Upper lobe of left lung (tissue), 6 donors: ENCODE results near the gene PLK3. TPM values are rescaled to one million over a fixed set of nuclear protein-coding genes. Genes with fewer than 3 reads are reported as not detected.
"Not testable (repeated sequence)": the region's sequence is repeated elsewhere in the genome, so short reads cannot be mapped to it uniquely, and the experiment has no call there.

Source experiments
- ATAC-seq, 2 donors: fragments of 200-7000 bp; cut with Tn5 transposase; one replicate each; pipeline ENCODE4 v1.9.1; 2022; ENCODE audit warnings: mild to moderate bottlenecking in 2 of 2, moderate library complexity in 2 of 2; ENCODE audit not compliant: low FRiP score in 2 of 2
- DNase-seq, 2 donors: peaks; one replicate each; pipeline ENCODE4 v3.0.0-alpha.2; 2019 to 2020
- H3K27ac ChIP-seq, 4 donors: fragments of 200-600 bp; sonication (generic); one replicate each; pipeline ENCODE4 v1.5.1; 2016 to 2019
- H3K27me3 ChIP-seq, 4 donors: fragments of 200-600 bp; sonication (generic); one replicate each; pipeline ENCODE4 v1.5.1; 2017 to 2019
- H3K36me3 ChIP-seq, 4 donors: fragments of 200-600 bp; sonication (generic); one replicate each; pipeline ENCODE4 v1.5.1; 2016 to 2019
- H3K4me1 ChIP-seq, 4 donors: fragments of 200-600 bp; sonication (generic); one replicate each; pipeline ENCODE4 v1.5.1; 2018 to 2019
- H3K4me3 ChIP-seq, 4 donors: fragments of 200-600 bp; sonication (generic); one replicate each; pipeline ENCODE4 v1.5.1; 2017 to 2019; ENCODE audit warnings: mild to moderate bottlenecking in 2 of 4, moderate library complexity in 1 of 4
- H3K9me3 ChIP-seq, 4 donors: fragments of 200-600 bp; sonication (generic); one replicate each; pipeline ENCODE4 v1.5.1; 2018 to 2019
- CTCF ChIP-seq, 6 experiments: fragments of 450-650 bp in 4 of 6; fragments of 200-600 bp in 2 of 6; sonication (generic) in 2 of 6; IDR thresholded peaks; one replicate each; pipeline ENCODE4 v1.5.1; 2016 to 2019; ENCODE audit warnings: antibody characterized with exemption in 6 of 6
- EP300 ChIP-seq, 4 donors: sonication (generic); formaldehyde crosslinking; IDR thresholded peaks; one replicate each; pipeline ENCODE4 v1.5.1; 2017; ENCODE audit warnings: antibody characterized with exemption in 4 of 4, control low read depth in 2 of 4
- POLR2A ChIP-seq, 4 donors: fragments of 450-650 bp; IDR thresholded peaks; one replicate each; pipeline ENCODE4 v1.5.1; 2016 to 2017; ENCODE audit warnings: antibody characterized with exemption in 4 of 4, mild to moderate bottlenecking in 2 of 4
- POLR2AphosphoS5 ChIP-seq, 2 donors: sonication (generic); formaldehyde crosslinking; IDR thresholded peaks; one replicate each; pipeline ENCODE4 v1.5.1; 2017; ENCODE audit warnings: antibody characterized with exemption in 2 of 2
- WGBS, 2 donors: methylation state at CpG; one replicate each; pipeline ENCODE4 v1.1.5; 2017 to 2018; 5-methylcytosine and 5-hydroxymethylcytosine counted together
- total RNA-seq, 6 donors: library from RNA; depleted of rRNA in 4 of 6; stranded (reverse); fragments of >200 nt in 4 of 6; gene quantifications; one replicate each; pipeline versions ENCODE4 v1.1.0 to v1.2.1, GENCODE V29; 2016 to 2021
- donor health status: DM: no; HTN: no; CAD: no; lungs with moderate emphysema.
- donor health status: DM: no; HTN: yes; CAD: no; lungs with severe emphysema.

PLK3 gene
- total RNA-seq, 6 donors from 2014 or later = 24.9 to 72.4 (median 49.6) TPM

- ATAC-seq (peak in 1 of 2 donors; percentile 3), DNase-seq (peak in 1 of 2 donors; percentile 79)
- WGBS, 2 donors = 24 to 45% methylated on average over 4 to 6 of the region's 6 CpGs
- Histone ChIP-seq H3K36me3 (peaks cover 7 to 28% (median 24%) of the 10 kb centered on the region in 4 donors), H3K9me3 (no peaks in the 10 kb centered on the region), H3K4me3 (peak overlapping the region in 3 of 4 donors; percentile 6 to 31 (median 14)), H3K27ac (peak overlapping the region; percentile 93 to 99 (median 98)), H3K27me3 (no peaks in the 10 kb centered on the region), H3K4me1 (peaks cover 69 to 91% (median 85%) of the 10 kb centered on the region in 4 donors)
- peak; percentile 59 to 83 for TF ChIP-seq POLR2AphosphoS5 (IDR thresholded peaks at IDR 0.05)
- peak in 2 of 6 experiments; percentile 13 to 26 for TF ChIP-seq CTCF (IDR thresholded peaks at IDR 0.05)
- TF ChIP-seq EP300 (IDR thresholded peaks at IDR 0.05) = peak in 2 of 4 donors; percentile 32 to 41
- peak in 1 of 4 donors; percentile 62 for TF ChIP-seq POLR2A (IDR thresholded peaks at IDR 0.05)
Measured at GRCh38 chr1:44808938-44809917, 9.1 kb downstream of the PLK3 start.

- Histone ChIP-seq H3K4me1 (peaks cover 70 to 96% (median 82%) of the 10 kb centered on the region in 4 donors), H3K36me3 (peaks cover 2 to 18% (median 14%) of the 10 kb centered on the region in 4 donors), H3K27me3 (no peaks in the 10 kb centered on the region), H3K9me3 (no peaks in the 10 kb centered on the region), H3K4me3 (peak overlapping the region in 1 of 4 donors; percentile 31), H3K27ac (peak overlapping the region; percentile 93 to 99 (median 98))
- 23 to 51% methylated on average over 6 to 12 of the region's 12 CpGs for WGBS, 2 donors
- peak; percentile 82 to 85 for DNase-seq
- peak in 1 of 2 donors; percentile 4 for TF ChIP-seq POLR2AphosphoS5 (IDR thresholded peaks at IDR 0.05)
- TF ChIP-seq CTCF (IDR thresholded peaks at IDR 0.05) = no peak
- ATAC-seq = no peak
Measured at GRCh38 chr1:44810101-44810761, 10.1 kb downstream of the PLK3 start.

GRCh38 chr1:44810762-44811105, 10.6 kb downstream of the PLK3 start:
- Histone ChIP-seq H3K36me3 (peaks cover 0 to 13% (median 10%) of the 10 kb centered on the region in 4 donors), H3K27ac (peak overlapping the region; percentile 93 to 99 (median 98)), H3K4me1 (peaks cover 68 to 96% (median 80%) of the 10 kb centered on the region in 4 donors)
- H3K4me3 ChIP-seq, ATAC-seq, H3K9me3 ChIP-seq, DNase-seq, H3K27me3 ChIP-seq: not testable (repeated sequence)
- WGBS, 2 donors = 84 to 88% methylated on average over 4 of the region's 4 CpGs

DNA sequence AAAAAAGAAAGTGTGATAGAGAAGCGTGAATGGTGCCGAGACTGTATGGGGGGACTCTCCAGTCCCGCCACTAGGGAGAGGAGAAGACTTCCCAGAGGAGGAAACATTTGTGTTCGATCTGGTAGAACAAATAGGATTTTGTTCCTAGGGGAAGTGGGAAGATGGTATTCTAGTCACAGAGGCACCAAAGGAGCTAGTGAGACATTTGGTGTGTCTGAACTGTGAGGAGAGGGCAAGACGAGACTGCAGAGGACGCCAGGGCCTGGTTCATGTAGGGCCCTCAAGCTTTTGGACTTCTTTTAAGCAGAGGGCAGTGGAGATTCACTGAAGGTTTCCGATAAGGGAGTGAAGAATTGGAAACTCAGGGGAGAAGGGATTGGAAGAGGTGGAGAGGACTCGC, 11.1 kb downstream of the PLK3 start:
- Histone ChIP-seq H3K36me3 (peaks cover 0 to 11% (median 5%) of the 10 kb centered on the region in 4 donors), H3K27ac (peak overlapping the region; percentile 93 to 99 (median 98)), H3K27me3 (no peaks in the 10 kb centered on the region), H3K4me3 (no peak overlapping the region), H3K9me3 (no peaks in the 10 kb centered on the region), H3K4me1 (peaks cover 63 to 93% (median 76%) of the 10 kb centered on the region in 4 donors)
- TF ChIP-seq EP300 (IDR thresholded peaks at IDR 0.05) (no peak), CTCF (IDR thresholded peaks at IDR 0.05) (no peak), POLR2AphosphoS5 (IDR thresholded peaks at IDR 0.05) (no peak), POLR2A (IDR thresholded peaks at IDR 0.05) (no peak)
- WGBS, 2 donors = 79 to 81% methylated on average over 8 of the region's 8 CpGs
- DNase-seq (no peak), ATAC-seq (no peak)
